Spleen (tissue), 7 donors: Measurements from ENCODE around the gene HBD.

Experiments
- CTCF ChIP-seq, 11 experiments: fragments of 200-600 bp in 7 of 11; fragments of 450-650 bp in 4 of 11; sonication (generic) in 4 of 11; IDR thresholded peaks in 8 of 11; conservative IDR thresholded peaks in 3 of 11; 1 replicate in 7 of 11; 2 replicates in 4 of 11; pipeline versions ENCODE4 v1.4.0 to v1.8.0; 2016 to 2021; ENCODE audit warnings: antibody characterized with exemption in 11 of 11, inconsistent platforms in 4 of 11, mild to moderate bottlenecking in 1 of 11
- POLR2A ChIP-seq, 3 donors: fragments of 450-650 bp; IDR thresholded peaks; one replicate each; pipeline ENCODE4 v1.5.1; 2017; ENCODE audit warnings: antibody characterized with exemption in 3 of 3, mild to moderate bottlenecking in 1 of 3
- donor health status: DM: no; HTN: no; CAD: no; lungs with moderate emphysema.
- donor health status: DM: no; HTN: no; CAD: no.
- donor health status: DM: no; HTN: no; CAD: no.

- no peak for TF ChIP-seq CTCF (IDR thresholded peaks at IDR 0.05 in 8 of 11, conservative IDR thresholded peaks at IDR 0.05 in 3 of 11)
- no peak for TF ChIP-seq POLR2A (IDR thresholded peaks at IDR 0.05)
Observed at GRCh38 chr11:5238486-5238885, 4.2 kb upstream of the HBD start.
